HepG2 (cell line): ENCODE measurements around the gene SYNC. TPM values are rescaled to one million over a fixed set of nuclear protein-coding genes. Genes with fewer than 3 reads are reported as not detected.
"Not testable (repeated sequence)": the region's sequence is repeated elsewhere in the genome, so short reads cannot be mapped to it uniquely, and the experiment has no call there.

Experiments used
- ATAC-seq: fragments of 200-7000 bp; cut with Tn5 transposase; 3 replicates; pipeline ENCODE4 v1.9.1; 2020; ENCODE audit warnings: mild to moderate bottlenecking, moderate library complexity
- BruUV-seq: library from RNA; stranded (reverse); fragments of 400-500 nt; replicated peaks from 2 replicates; lab custom pipeline; 2021; lab: Mats Ljungman, UMichigan
- CTCF ChIA-PET: fragments of 300-600 bp; formaldehyde crosslinking; extraction: SDS; loops from one replicate; lab custom pipeline; 2021; ENCODE audit warnings: low total read pairs, inconsistent platforms, low intra/inter-chr PET ratio; lab: Yijun Ruan, JAX
- POLR2A ChIA-PET: fragments of 350-600 bp; sonication (Branson Sonifier 250); formaldehyde crosslinking; loops from one replicate; lab custom pipeline; 2020; ENCODE audit warnings: antibody characterized with exemption, inconsistent platforms; lab: Yijun Ruan, JAX
- DNase-seq: peaks from one replicate; pipeline ENCODE4 v3.0.0-alpha.2; 2015; ENCODE audit warnings: low spot score
- FAIRE-seq: peaks from 3 replicates; lab custom pipeline; 2011; peaks lifted over from hg19 to GRCh38; lab: Jason Lieb, UNC
- H2AFZ ChIP-seq: one replicate; pipeline ENCODE4 v1.6.1; 2011; ENCODE audit warnings: low read length, inconsistent platforms
- H3K27ac ChIP-seq: fragments of 300-600 bp; 3 replicates; pipeline ENCODE4 v1.8.0; 2011; ENCODE audit warnings: mixed run types, mild to moderate bottlenecking, mixed read lengths, low read length, inconsistent platforms; ENCODE audit not compliant: insufficient read depth; ENCODE audit errors: extremely low read length
- H3K27me3 ChIP-seq, 2 experiments: fragments of 200-600 bp in 1 of 2; 2 replicates in 1 of 2; 3 replicates in 1 of 2; pipeline versions ENCODE4 v1.6.0 to v1.8.0; 2011; ENCODE audit warnings: low read length in 2 of 2, mild to moderate bottlenecking in 2 of 2, moderate library complexity in 2 of 2, inconsistent platforms in 1 of 2; ENCODE audit not compliant: insufficient read depth in 2 of 2, control insufficient read depth in 1 of 2
- H3K36me3 ChIP-seq, 2 experiments: fragments of 200-600 bp in 1 of 2; replicated peaks in 1 of 2; 2 replicates in 1 of 2; 3 replicates in 1 of 2; pipeline versions ENCODE4 v1.5.1 to v1.8.0; 2011; ENCODE audit warnings: low read length in 2 of 2, inconsistent platforms in 1 of 2; ENCODE audit not compliant: insufficient read depth in 2 of 2, control insufficient read depth in 1 of 2
- H3K4me1 ChIP-seq: 2 replicates; pipeline ENCODE4 v1.5.1; 2012; ENCODE audit warnings: low read length, inconsistent platforms; ENCODE audit not compliant: insufficient read depth
- H3K4me2 ChIP-seq: 2 replicates; pipeline ENCODE4 v1.6.0; 2011; ENCODE audit warnings: low read depth, low read length, inconsistent platforms
- H3K4me3 ChIP-seq, 3 experiments: fragments of 200-600 bp in 1 of 3; sonication (generic), shearing (Covaris generic) in 1 of 3; replicated peaks in 1 of 3; 2 replicates each; pipeline ENCODE4 v1.5.1; 2011 to 2016; ENCODE audit warnings: low read length in 3 of 3, inconsistent platforms in 2 of 3, low read depth in 2 of 3, mild to moderate bottlenecking in 2 of 3, control low read depth in 1 of 3, mixed read lengths in 1 of 3; ENCODE audit not compliant: insufficient read depth in 1 of 3
- H3K79me2 ChIP-seq: one replicate; pipeline ENCODE4 v1.6.1; 2011; ENCODE audit warnings: low read length, inconsistent platforms; ENCODE audit not compliant: insufficient read depth
- H3K9ac ChIP-seq: 2 replicates; pipeline ENCODE4 v1.6.0; 2011; ENCODE audit warnings: mild to moderate bottlenecking, low read depth, low read length, inconsistent platforms; ENCODE audit not compliant: insufficient read depth
- H3K9me3 ChIP-seq: 2 replicates; pipeline ENCODE4 v1.5.1; 2012; ENCODE audit warnings: mild to moderate bottlenecking, low read length
- H4K20me1 ChIP-seq: 2 replicates; pipeline ENCODE4 v1.6.0; 2011; ENCODE audit warnings: inconsistent platforms, mild to moderate bottlenecking, low read length, moderate library complexity; ENCODE audit not compliant: insufficient read depth
- ZNF30 ChIP-seq: sonication (generic); formaldehyde crosslinking; IDR thresholded peaks from 2 replicates; pipeline ENCODE4 v1.5.0; 2020; ENCODE audit warnings: mild to moderate bottlenecking, missing genetic modification reagents
- WGBS: methylation state at CpG from one replicate; pipeline ENCODE4 v1.1.6; 2017; ENCODE audit warnings: low lambda C conversion rate; 5-methylcytosine and 5-hydroxymethylcytosine counted together
- in situ Hi-C: cut with HindIII; loops from 2 replicates; pipeline ENCODE4 v1.10.0; 2017; ENCODE audit warnings: low pct_unique_long_range_greater_than_20kb; ENCODE audit not compliant: extremely low pct_ligation_motif_present
- intact Hi-C: fragments of 100-400 bp; cut with micrococcal nuclease; formaldehyde crosslinking; loops from one replicate; pipeline ENCODE4 v1.10.0; 2022; ENCODE audit not compliant: unreplicated experiment
- polyA plus RNA-seq, 8 experiments: library from polyadenylated mRNA; depleted of rRNA in 3 of 8; stranded (reverse) in 7 of 8; unstranded in 1 of 8; fragments of >200 nt; fragmentation: Illumina TruSeq in 4 of 8; extraction: Trizol in 4 of 8; gene quantifications; 2 replicates each; pipeline versions ENCODE4 v1.2.1 to v1.2.3, GENCODE V29; 2011 to 2016; ENCODE audit warnings: low read depth in 4 of 8, missing spikeins in 1 of 8, mixed read lengths in 1 of 8; ENCODE audit not compliant: insufficient read depth in 1 of 8
- total RNA-seq, 5 experiments: library from RNA; depleted of rRNA; stranded (reverse); fragments of >200 nt; fragmentation: Illumina TruSeq; extraction: Trizol; gene quantifications; 2 replicates each; pipeline ENCODE4 v1.2.3, GENCODE V29; 2016; ENCODE audit warnings: low read depth in 1 of 5
- TF ChIP-seq, protein P1 (sequence below): sonication (generic); formaldehyde crosslinking; IDR thresholded peaks from 2 replicates; pipeline ENCODE4 v1.4.0; 2020; ENCODE audit warnings: mild to moderate bottlenecking, missing genetic modification reagents
- TF ChIP-seq, protein P2 (sequence below): sonication (generic); formaldehyde crosslinking; IDR thresholded peaks from 2 replicates; pipeline ENCODE4 v1.4.0; 2020; ENCODE audit warnings: missing genetic modification reagents, mild to moderate bottlenecking, borderline replicate concordance
- TF ChIP-seq, protein P3 (sequence below): sonication (generic); formaldehyde crosslinking; IDR thresholded peaks from 2 replicates; pipeline ENCODE4 v1.4.0; 2020; ENCODE audit warnings: missing genetic modification reagents

Gene SYNC
- total and polyA plus RNA-seq, 2 of the 13 experiments (the other 11 are each of a cell fraction or from before 2014, with no cell fraction given), result 2.4 to 5.4 TPM

DNA sequence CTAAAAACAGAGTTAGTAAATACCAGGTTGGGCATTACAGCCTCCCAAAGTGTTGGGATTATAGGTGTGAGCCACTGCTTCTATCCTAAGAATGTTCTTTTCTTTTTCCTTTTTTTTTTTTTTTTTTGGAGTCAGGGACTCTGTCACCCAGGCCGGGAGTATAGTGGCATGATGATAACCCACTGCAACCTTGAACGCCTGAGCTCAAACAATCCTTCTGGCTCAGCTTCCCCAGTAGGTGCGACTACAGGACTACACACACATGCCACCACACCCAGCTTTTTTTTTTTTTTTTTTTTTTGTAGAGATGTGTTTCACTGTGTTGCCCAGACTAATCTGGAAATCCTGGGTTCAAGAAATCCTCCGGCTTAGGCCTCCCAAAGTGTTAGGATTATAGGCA is 58.1 kb downstream of the SYNC start (continued):
- TF ChIP-seq, protein P1, sequence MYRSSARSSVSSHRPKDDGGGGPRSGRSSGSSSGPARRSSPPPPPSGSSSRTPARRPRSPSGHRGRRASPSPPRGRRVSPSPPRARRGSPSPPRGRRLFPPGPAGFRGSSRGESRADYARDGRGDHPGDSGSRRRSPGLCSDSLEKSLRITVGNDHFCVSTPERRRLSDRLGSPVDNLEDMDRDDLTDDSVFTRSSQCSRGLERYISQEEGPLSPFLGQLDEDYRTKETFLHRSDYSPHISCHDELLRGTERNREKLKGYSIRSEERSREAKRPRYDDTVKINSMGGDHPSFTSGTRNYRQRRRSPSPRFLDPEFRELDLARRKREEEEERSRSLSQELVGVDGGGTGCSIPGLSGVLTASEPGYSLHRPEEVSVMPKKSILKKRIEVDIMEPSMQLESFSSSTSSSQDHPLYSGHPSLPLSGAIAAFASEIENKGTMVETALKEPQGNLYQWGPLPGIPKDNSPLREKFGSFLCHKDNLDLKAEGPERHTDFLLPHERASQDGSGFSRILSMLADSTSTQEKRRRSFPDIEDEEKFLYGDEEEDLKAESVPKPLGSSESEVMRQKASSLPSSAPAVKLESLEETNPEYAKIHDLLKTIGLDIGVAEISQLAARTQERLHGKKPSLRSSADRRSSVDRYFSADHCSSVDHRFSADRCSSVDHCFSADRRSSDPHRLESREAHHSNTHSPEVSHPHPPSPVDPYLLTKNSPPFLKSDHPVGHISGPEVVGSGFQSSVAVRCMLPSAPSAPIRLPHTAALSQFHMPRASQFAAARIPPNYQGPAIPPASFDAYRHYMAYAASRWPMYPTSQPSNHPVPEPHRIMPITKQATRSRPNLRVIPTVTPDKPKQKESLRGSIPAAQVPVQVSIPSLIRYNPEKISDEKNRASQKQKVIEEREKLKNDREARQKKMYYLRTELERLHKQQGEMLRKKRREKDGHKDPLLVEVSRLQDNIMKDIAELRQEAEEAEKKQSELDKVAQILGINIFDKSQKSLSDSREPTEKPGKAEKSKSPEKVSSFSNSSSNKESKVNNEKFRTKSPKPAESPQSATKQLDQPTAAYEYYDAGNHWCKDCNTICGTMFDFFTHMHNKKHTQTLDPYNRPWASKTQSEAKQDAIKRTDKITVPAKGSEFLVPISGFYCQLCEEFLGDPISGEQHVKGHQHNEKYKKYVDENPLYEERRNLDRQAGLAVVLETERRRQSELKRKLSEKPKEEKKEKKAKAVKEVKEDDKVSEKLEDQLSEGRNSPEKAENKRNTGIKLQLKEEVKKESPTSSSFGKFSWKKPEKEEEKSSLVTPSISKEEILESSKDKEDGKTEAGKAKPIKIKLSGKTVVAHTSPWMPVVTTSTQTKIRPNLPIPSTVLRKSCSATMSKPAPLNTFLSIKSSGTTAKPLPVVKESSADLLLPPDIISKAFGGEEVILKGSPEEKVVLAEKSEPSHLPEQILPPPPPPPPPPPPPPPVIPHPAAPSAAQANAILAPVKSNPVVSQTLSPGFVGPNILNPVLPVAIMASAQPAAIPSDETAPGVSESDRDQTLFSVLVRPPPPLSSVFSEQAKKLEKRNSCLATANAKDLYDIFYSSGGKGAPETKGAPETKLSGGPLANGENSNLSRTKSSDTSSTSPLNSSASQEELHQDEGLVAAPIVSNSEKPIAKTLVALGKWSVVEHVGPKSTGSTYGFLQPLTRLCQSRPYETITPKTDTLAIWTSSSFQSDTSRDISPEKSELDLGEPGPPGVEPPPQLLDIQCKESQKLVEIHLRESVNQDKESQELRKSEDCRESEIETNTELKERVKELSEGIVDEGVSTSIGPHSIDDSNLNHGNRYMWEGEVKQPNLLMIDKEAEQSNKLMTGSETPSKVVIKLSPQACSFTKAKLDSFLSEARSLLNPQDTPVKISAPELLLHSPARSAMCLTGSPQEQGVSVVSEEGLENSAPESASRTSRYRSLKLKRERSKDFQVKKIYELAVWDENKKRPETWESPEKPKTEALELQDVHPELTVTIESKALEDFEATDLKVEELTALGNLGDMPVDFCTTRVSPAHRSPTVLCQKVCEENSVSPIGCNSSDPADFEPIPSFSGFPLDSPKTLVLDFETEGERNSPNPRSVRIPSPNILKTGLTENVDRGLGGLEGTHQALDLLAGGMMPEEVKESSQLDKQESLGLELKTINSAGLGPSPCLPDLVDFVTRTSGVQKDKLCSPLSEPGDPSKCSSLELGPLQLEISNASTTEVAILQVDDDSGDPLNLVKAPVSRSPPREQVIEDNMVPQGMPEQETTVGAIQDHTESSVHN, result no peak
- TF ChIP-seq ZNF30 (CRISPR knock-in tag), result no peak
- TF ChIP-seq, protein P2, sequence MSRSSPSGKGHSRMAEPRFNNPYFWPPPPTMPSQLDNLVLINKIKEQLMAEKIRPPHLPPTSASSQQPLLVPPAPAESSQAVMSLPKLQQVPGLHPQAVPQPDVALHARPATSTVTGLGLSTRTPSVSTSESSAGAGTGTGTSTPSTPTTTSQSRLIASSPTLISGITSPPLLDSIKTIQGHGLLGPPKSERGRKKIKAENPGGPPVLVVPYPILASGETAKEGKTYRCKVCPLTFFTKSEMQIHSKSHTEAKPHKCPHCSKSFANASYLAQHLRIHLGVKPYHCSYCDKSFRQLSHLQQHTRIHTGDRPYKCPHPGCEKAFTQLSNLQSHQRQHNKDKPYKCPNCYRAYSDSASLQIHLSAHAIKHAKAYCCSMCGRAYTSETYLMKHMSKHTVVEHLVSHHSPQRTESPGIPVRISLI, result peak; percentile 59; the same call in 1 of the 2 replicates
- TF ChIP-seq, protein P3, sequence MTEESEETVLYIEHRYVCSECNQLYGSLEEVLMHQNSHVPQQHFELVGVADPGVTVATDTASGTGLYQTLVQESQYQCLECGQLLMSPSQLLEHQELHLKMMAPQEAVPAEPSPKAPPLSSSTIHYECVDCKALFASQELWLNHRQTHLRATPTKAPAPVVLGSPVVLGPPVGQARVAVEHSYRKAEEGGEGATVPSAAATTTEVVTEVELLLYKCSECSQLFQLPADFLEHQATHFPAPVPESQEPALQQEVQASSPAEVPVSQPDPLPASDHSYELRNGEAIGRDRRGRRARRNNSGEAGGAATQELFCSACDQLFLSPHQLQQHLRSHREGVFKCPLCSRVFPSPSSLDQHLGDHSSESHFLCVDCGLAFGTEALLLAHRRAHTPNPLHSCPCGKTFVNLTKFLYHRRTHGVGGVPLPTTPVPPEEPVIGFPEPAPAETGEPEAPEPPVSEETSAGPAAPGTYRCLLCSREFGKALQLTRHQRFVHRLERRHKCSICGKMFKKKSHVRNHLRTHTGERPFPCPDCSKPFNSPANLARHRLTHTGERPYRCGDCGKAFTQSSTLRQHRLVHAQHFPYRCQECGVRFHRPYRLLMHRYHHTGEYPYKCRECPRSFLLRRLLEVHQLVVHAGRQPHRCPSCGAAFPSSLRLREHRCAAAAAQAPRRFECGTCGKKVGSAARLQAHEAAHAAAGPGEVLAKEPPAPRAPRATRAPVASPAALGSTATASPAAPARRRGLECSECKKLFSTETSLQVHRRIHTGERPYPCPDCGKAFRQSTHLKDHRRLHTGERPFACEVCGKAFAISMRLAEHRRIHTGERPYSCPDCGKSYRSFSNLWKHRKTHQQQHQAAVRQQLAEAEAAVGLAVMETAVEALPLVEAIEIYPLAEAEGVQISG (CRISPR knock-in tag), result no peak

DNA sequence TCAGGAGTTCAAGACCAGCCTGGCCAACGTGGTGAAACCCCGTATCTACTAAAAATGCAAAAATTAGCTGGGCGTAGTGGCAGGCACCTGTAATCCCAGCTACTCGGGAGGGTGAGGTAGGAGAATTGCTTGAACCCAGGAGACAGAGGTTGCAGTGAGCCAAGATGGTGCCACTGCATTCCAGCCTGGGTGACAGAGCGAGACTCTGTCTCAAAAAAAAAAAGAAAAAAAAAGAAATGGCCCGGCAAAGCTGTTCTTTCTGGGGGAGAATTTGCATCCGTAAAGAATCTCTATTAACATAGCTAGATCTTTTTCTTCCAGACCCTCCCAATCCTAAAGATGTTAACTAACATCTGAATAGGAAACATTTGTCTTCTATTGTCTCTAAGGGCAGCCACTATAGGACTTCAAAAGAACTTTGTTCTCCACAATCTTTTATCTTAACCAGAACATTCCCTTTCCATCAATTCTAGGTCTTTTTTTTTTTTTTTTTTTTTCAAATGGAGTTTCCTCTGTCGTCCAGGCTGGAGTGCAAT is 60.2 kb downstream of the SYNC start:
- Histone ChIP-seq H3K4me1 (peaks cover 21% of the 10 kb centered on the region), H3K79me2 (peaks cover 48% of the 10 kb centered on the region)
- 91% methylated on average over 8 of the region's 8 CpGs for WGBS
- H3K4me2 ChIP-seq, H3K27me3 ChIP-seq, ATAC-seq, CTCF ChIA-PET, H2AFZ ChIP-seq, POLR2A ChIA-PET, H3K9me3 ChIP-seq, H3K27ac ChIP-seq, H3K36me3 ChIP-seq, intact Hi-C loops, DNase-seq, H3K4me3 ChIP-seq, H3K9ac ChIP-seq, H4K20me1 ChIP-seq, in situ Hi-C loops, BruUV-seq, FAIRE-seq: not testable (repeated sequence)
